ENCODE measurements around the gene EPS8L3.

Gene EPS8L3

DNA sequence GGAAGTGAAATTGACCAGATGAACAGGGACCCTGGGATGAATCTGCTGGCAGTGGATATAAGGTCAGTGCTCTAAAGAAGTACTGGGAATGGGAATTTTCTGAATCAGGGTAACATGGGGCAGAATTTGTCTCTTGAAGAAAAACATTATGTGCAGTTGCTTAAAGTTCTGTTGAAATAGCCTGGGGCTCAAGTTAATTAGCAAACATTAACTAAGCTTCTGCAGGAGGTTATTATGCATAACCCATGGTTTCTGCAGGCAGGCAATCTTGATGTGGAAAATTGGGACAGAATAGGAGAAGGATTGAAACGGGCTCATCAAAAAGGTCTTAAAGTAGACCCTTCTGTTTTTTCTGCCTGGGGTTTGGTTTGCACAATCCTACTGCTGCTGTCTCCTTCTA is 37.7 kb downstream of the EPS8L3 start:
- no peak for TF ChIP-seq JUND (IDR thresholded peaks at IDR 0.05; ENCODE audit: low read depth)
- peak in 1 of 2 experiments; percentile 68 for DNase-seq (ENCODE audit: low read depth in 1 of 2, low spot score in 1 of 2)
- in situ Hi-C loops (cut with HindIII; ENCODE audit: low pct_unique_long_range_greater_than_20kb, low sequenced_read_pairs) = no loop called here

DNA sequence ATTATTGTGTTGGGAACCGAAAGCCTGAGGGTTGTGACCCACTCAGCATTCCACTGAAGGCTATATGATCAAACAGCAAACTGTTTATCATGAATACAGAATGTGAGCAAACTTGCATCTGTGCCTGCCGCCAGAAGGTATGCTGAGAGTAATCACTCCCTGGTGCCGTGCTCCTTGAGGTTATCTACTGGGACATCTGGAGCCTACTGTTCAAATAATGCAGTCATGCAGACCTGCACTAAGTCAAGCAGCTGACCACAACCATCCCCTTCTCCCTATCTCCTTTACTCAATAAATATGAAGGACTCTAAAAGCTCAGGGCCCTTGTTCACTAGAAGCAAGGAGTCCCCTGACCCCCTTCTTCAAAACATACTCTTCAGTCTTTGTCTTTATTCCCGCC is 38.2 kb downstream of the EPS8L3 start:
- in situ Hi-C loops (cut with HindIII; ENCODE audit: low pct_unique_long_range_greater_than_20kb, low sequenced_read_pairs) = no loop called here
- peak; percentile 63; the same call in 1 of the 2 replicates for TF ChIP-seq JUND (IDR thresholded peaks at IDR 0.05; ENCODE audit: low read depth)
- DNase-seq (ENCODE audit: low read depth in 1 of 2, low spot score in 1 of 2) = peak in 1 of 2 experiments; percentile 89

- DNase-seq (ENCODE audit: low read depth in 1 of 2, low spot score in 1 of 2) = no peak
- TF ChIP-seq JUND (IDR thresholded peaks at IDR 0.05; ENCODE audit: low read depth) = no peak
- in situ Hi-C loops (cut with HindIII; ENCODE audit: low pct_unique_long_range_greater_than_20kb, low sequenced_read_pairs) = no loop called here
These were observed 38.8 kb downstream of the EPS8L3 start for GRCh38 chr1:109724933-109725332.

GRCh38 chr1:109722908-109723691 is 40.6 kb downstream of the EPS8L3 start:
- peak in 1 of 2 experiments; percentile 31 for DNase-seq (ENCODE audit: low read depth in 1 of 2, low spot score in 1 of 2)
- no peak for TF ChIP-seq JUND (IDR thresholded peaks at IDR 0.05; ENCODE audit: low read depth)
- in situ Hi-C loops (cut with HindIII; ENCODE audit: low pct_unique_long_range_greater_than_20kb, low sequenced_read_pairs) = no loop called here

DNA sequence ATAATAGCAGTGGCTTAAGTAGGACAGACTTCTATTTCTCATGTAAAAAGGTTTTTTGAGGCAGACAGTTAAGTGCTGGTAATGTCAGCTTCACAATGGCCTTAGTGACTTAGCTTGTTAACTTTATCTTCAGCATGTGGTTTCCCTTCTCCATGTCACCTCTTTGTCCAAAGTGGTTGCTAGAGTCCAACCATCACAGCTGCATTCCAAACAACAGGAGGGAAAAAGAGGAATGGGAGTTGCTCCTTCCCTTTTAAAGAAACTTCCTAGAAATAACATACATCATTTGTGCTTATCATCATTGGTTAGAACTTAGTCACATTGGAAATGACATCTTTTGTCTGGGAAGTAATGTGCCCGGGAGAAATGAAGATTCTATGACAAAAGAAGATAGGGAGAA is 41.8 kb downstream of the EPS8L3 start:
- no peak for TF ChIP-seq JUND (IDR thresholded peaks at IDR 0.05; ENCODE audit: low read depth)
- DNase-seq (ENCODE audit: low read depth in 1 of 2, low spot score in 1 of 2) = no peak
- in situ Hi-C loops (cut with HindIII; ENCODE audit: low pct_unique_long_range_greater_than_20kb, low sequenced_read_pairs) = no loop called here

DNA sequence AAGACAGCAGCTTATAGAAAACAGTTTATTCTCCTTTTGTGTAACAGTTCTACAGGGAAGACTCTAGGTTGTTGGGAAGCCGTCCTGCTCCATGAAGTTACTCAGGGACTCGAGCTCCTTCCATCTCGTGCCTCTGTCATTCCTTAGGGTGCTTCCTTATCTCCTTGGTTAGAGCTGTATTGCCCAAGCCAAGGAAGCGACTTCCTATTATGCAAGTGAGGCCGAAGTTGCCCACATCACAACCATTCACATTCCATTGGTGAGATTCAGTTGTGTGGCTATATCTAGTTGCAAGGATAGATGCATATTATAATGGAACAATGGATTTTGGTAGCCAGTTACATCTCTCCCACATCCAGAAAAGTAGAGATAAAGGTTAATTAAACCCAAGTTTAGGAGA is 42.7 kb downstream of the EPS8L3 start:
- no peak for TF ChIP-seq JUND (IDR thresholded peaks at IDR 0.05; ENCODE audit: low read depth)
- DNase-seq (ENCODE audit: low read depth in 1 of 2, low spot score in 1 of 2) = no peak
- in situ Hi-C loops (cut with HindIII; ENCODE audit: low pct_unique_long_range_greater_than_20kb, low sequenced_read_pairs) = no loop called here

DNA sequence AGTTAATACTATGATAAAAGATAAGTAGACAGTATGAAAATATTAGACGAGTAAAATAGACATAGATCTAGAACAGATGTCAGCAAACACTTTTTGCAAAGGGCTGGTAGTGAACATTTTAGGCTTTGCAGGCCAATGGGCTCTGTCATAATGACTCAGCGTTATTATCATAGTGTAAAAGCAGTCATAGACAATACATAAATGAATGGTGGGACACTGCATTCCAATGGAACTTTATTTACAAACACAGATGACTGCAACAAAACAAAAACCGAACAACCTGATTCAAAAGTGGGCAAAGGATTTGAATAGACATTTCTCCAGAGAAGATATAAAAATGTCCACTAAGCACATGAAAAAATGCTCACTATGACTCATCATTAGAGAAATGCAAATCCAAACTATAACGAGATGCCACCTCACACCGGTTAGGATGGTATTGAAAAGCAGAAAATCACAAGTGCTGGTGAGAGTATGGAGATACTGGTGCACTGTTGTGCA is 44.3 kb downstream of the EPS8L3 start:
- DNase-seq (ENCODE audit: low read depth in 1 of 2, low spot score in 1 of 2) = no peak
- no peak for TF ChIP-seq JUND (IDR thresholded peaks at IDR 0.05; ENCODE audit: low read depth)
- in situ Hi-C loops (cut with HindIII; ENCODE audit: low pct_unique_long_range_greater_than_20kb, low sequenced_read_pairs) = no loop called here

DNA sequence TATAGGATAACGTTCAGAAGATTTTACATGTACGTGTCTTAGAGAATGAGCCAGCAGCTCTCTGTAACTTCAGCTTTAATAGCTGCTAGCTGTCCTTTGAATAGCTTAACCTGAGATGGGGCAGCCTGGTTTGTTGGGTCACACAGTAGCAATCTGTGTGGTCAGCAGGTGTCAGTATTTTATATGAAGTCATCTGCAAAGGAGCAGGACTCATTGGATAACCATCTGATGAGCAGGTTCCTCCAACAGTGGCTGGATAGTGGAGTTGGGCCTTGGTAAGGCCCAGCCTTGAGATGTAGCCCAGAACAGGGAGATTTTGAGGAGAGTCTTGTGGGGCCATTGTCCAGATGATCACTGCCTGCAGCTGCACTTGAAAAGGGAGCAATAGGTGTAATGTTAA is 45.2 kb downstream of the EPS8L3 start:
- TF ChIP-seq JUND (IDR thresholded peaks at IDR 0.05; ENCODE audit: low read depth) = no peak
- in situ Hi-C loops (cut with HindIII; ENCODE audit: low pct_unique_long_range_greater_than_20kb, low sequenced_read_pairs) = no loop called here
- peak in 1 of 2 experiments; percentile 82 for DNase-seq (ENCODE audit: low read depth in 1 of 2, low spot score in 1 of 2)

- no peak for TF ChIP-seq JUND (IDR thresholded peaks at IDR 0.05; ENCODE audit: low read depth)
- in situ Hi-C loops (cut with HindIII; ENCODE audit: low pct_unique_long_range_greater_than_20kb, low sequenced_read_pairs) = no loop called here
- peak in 1 of 2 experiments; percentile 64 for DNase-seq (ENCODE audit: low read depth in 1 of 2, low spot score in 1 of 2)
These were observed 46.0 kb downstream of the EPS8L3 start for GRCh38 chr1:109717729-109718128.

DNA sequence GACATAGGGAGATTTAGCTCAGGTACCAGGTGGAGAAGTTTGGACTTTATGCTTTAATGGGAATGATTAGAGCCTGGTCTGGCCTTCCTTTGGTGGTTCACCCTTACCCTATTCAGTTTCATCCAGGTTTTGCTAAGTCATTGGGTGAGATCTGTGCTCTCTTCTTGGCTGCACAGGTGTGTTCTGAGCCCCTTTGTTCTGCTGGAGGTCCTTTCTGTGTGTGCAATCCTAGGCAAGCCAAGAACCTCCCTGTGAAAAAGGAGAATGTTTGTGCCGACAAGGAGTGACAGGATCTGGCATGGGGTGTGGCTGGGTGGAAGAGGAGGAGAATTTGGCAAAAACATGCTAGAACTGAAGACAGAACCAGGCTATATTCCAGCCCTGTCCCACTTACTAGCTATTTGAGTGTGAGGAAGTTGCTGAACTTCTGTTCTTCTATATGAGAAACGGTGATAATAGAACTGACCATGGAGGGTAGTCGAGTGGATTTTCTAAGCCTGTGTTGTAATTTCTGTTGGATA is 47.1 kb downstream of the EPS8L3 start:
- DNase-seq (ENCODE audit: low read depth in 1 of 2, low spot score in 1 of 2) = no peak
- TF ChIP-seq JUND (IDR thresholded peaks at IDR 0.05; ENCODE audit: low read depth) = no peak
- in situ Hi-C loops (cut with HindIII; ENCODE audit: low pct_unique_long_range_greater_than_20kb, low sequenced_read_pairs) = no loop called here

GRCh38 chr1:109716121-109716520 is 47.6 kb downstream of the EPS8L3 start:
- TF ChIP-seq JUND (IDR thresholded peaks at IDR 0.05; ENCODE audit: low read depth) = no peak
- in situ Hi-C loops (cut with HindIII; ENCODE audit: low pct_unique_long_range_greater_than_20kb, low sequenced_read_pairs) = no loop called here

GRCh38 chr1:109714661-109715372 is 48.9 kb downstream of the EPS8L3 start:
- no peak for DNase-seq (ENCODE audit: low read depth in 1 of 2, low spot score in 1 of 2)
- TF ChIP-seq JUND (IDR thresholded peaks at IDR 0.05; ENCODE audit: low read depth) = no peak
- in situ Hi-C loops (cut with HindIII; ENCODE audit: low pct_unique_long_range_greater_than_20kb, low sequenced_read_pairs) = no loop called here

More at GRCh38 chr1:109716121-109716520, 47.6 kb downstream of the EPS8L3 start:
- no peak for DNase-seq (ENCODE audit: low read depth in 1 of 2, low spot score in 1 of 2)

DNA sequence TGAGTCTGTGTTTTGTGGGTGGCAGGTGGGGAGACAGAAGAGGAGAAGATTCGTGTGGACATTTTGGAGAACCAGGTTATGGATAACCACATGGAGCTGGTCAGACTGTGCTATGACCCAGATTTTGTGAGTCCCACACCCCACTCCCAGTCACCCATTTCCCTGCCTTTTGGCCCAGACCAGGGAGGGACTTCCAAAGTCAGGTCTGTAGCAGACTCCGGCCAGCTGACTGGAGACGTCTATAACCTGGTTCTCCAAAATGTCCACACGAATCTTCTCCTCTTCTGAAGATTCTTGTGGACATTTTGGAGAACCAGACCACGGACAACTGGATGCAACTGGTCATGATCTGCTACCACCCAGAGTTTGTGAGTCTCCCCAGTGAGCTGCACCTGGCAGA is 50.1 kb downstream of the EPS8L3 start:
- in situ Hi-C loops (cut with HindIII; ENCODE audit: low pct_unique_long_range_greater_than_20kb, low sequenced_read_pairs) = no loop called here
- no peak for TF ChIP-seq JUND (IDR thresholded peaks at IDR 0.05; ENCODE audit: low read depth)
- no peak for DNase-seq (ENCODE audit: low read depth in 1 of 2, low spot score in 1 of 2)
